ENCODE measurements around the gene RASEF.
"Not testable (repeated sequence)": the region's sequence is repeated elsewhere in the genome, so short reads cannot be mapped to it uniquely, and the experiment has no call there.

RASEF gene

GRCh38 chr9:82970359-82970758 lies 92.6 kb downstream of the RASEF start:
- DNase-seq (ENCODE audit: low read depth), result no peak

- no peak for DNase-seq (ENCODE audit: low read depth)
These were observed 93.7 kb downstream of the RASEF start for GRCh38 chr9:82969291-82969690.

- no peak for DNase-seq (ENCODE audit: low read depth)
These were observed 94.1 kb downstream of the RASEF start for GRCh38 chr9:82968816-82969215.

GRCh38 chr9:82968388-82968787 lies 94.6 kb downstream of the RASEF start:
- DNase-seq (ENCODE audit: low read depth), result no peak

GRCh38 chr9:82961504-82962125 lies 101.3 kb downstream of the RASEF start:
- DNase-seq (ENCODE audit: low read depth), result peak; percentile 30

GRCh38 chr9:82957529-82958379 lies 105.2 kb downstream of the RASEF start:
- DNase-seq (ENCODE audit: low read depth), result no peak

- DNase-seq (ENCODE audit: low read depth), result no peak
These were observed 113.7 kb downstream of the RASEF start for GRCh38 chr9:82949203-82949602.

GRCh38 chr9:82940376-82940775 lies 122.6 kb downstream of the RASEF start:
- DNase-seq (ENCODE audit: low read depth), result no peak

GRCh38 chr9:82939451-82939850 lies 123.5 kb downstream of the RASEF start:
- DNase-seq (ENCODE audit: low read depth), result no peak

- DNase-seq (ENCODE audit: low read depth), result no peak
These were observed 124.3 kb downstream of the RASEF start for GRCh38 chr9:82938426-82939218.

GRCh38 chr9:82936561-82936960 lies 126.4 kb downstream of the RASEF start:
- DNase-seq (ENCODE audit: low read depth), result not testable (repeated sequence)

- no peak for DNase-seq (ENCODE audit: low read depth)
These were observed 128.0 kb downstream of the RASEF start for GRCh38 chr9:82934949-82935348.

- not testable (repeated sequence) for DNase-seq (ENCODE audit: low read depth)
These were observed 128.9 kb downstream of the RASEF start for GRCh38 chr9:82934025-82934424.

- no peak for DNase-seq (ENCODE audit: low read depth)
These were observed 132.8 kb downstream of the RASEF start for GRCh38 chr9:82930116-82930515.

Data from activated T-cell treated with anti-CD3 and anti-CD28 coated beads for 48 hours (primary cell).